Measurements from ENCODE around the gene LRGUK. TPM values are rescaled to one million over a fixed set of nuclear protein-coding genes. Genes with fewer than 3 reads are reported as not detected.

LRGUK gene
- total and polyA plus RNA-seq, 2 of the 8 experiments (the other 6 are each of a cell fraction or from before 2014, with no cell fraction given) = 1.5 to 3.6 TPM

DNA sequence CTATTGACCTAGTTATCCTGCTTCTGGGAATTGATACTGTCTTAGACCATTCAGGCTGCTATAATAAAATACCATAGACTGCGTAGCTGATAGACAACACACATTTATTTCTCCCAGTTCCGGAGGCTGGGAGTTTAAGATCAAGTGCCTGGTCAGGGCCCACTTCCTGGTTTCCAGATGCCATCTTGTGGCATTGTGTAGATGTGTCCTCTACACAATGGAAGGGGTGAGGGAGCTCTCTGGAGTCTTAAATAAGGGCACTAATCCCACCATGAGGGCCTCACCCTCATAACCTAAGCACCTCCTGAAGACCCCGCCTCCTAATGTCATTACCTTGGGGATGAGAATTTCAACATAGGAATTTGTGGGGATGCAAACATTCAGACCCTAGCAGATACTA lies 127.2 kb downstream of the LRGUK start (continued):
- TF ChIP-seq, protein P1, sequence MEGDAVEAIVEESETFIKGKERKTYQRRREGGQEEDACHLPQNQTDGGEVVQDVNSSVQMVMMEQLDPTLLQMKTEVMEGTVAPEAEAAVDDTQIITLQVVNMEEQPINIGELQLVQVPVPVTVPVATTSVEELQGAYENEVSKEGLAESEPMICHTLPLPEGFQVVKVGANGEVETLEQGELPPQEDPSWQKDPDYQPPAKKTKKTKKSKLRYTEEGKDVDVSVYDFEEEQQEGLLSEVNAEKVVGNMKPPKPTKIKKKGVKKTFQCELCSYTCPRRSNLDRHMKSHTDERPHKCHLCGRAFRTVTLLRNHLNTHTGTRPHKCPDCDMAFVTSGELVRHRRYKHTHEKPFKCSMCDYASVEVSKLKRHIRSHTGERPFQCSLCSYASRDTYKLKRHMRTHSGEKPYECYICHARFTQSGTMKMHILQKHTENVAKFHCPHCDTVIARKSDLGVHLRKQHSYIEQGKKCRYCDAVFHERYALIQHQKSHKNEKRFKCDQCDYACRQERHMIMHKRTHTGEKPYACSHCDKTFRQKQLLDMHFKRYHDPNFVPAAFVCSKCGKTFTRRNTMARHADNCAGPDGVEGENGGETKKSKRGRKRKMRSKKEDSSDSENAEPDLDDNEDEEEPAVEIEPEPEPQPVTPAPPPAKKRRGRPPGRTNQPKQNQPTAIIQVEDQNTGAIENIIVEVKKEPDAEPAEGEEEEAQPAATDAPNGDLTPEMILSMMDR (IDR thresholded peaks at IDR 0.05; ENCODE audit: control extremely low read depth in 1 of 3, insufficient read depth in 1 of 3, low read depth in 1 of 3, low read length in 3 of 3) = peak in 2 of 3 experiments; percentile 26 to 37; a peak in 3 of 4 replicates
- TF ChIP-seq RAD21 (IDR thresholded peaks at IDR 0.05 in 1 of 2, conservative IDR thresholded peaks at IDR 0.05 in 1 of 2; ENCODE audit: low read depth in 2 of 2, low read length in 2 of 2) (peak; percentile 67 to 76), EGR1 (IDR thresholded peaks at IDR 0.05; ENCODE audit: borderline replicate concordance, low read depth, low read length) (no peak), SAP30 (IDR thresholded peaks at IDR 0.05; ENCODE audit: insufficient read depth, insufficient replicate concordance, low read length) (no peak)
